SK-N-SH (cell line): ENCODE data around the gene UBL7. TPM values are rescaled to one million over a fixed set of nuclear protein-coding genes. Genes with fewer than 3 reads are reported as not detected.
"Not testable (repeated sequence)": the region's sequence is repeated elsewhere in the genome, so short reads cannot be mapped to it uniquely, and the experiment has no call there.

Source experiments
- CTCF ChIA-PET: fragments of 300-600, 350-600 bp; formaldehyde crosslinking; extraction: SDS; loops from one replicate; lab custom pipeline; 2021; lab: Yijun Ruan, JAX
- POLR2A ChIA-PET: fragments of 350-600 bp; sonication (Branson Sonifier 250); formaldehyde crosslinking; extraction: SDS; loops from one replicate; lab custom pipeline; 2020; ENCODE audit warnings: antibody characterized with exemption, inconsistent platforms; lab: Yijun Ruan, JAX
- DNase-seq: peaks from one replicate; pipeline ENCODE4 v3.0.0; 2012
- H2AFZ ChIP-seq: fragments of 200-600 bp; sonication (generic); 2 replicates; pipeline ENCODE4 v1.8.1; 2016; ENCODE audit warnings: antibody characterized with exemption, mild to moderate bottlenecking, low read depth
- H3F3A ChIP-seq: fragments of 200-600 bp; sonication (generic); replicated peaks from 2 replicates; pipeline ENCODE3; 2016; ENCODE audit warnings: antibody characterized with exemption, mild to moderate bottlenecking; ENCODE audit not compliant: insufficient read depth
- H3K27ac ChIP-seq, 2 experiments: fragments of 200-500 bp in 1 of 2; fragments of 200-600 bp in 1 of 2; sonication (Bioruptor generic) in 1 of 2; sonication (generic), shearing (Covaris generic) in 1 of 2; 2 replicates each; pipeline versions ENCODE4 v1.5.1 to v1.6.1; 2014 to 2016; ENCODE audit warnings: low read depth in 2 of 2, inconsistent platforms in 1 of 2, low read length in 1 of 2, mild to moderate bottlenecking in 1 of 2, mixed read lengths in 1 of 2
- H3K27me3 ChIP-seq: fragments of 200-600 bp; sonication (generic), shearing (Covaris generic); 2 replicates; pipeline ENCODE4 v1.6.1; 2016; ENCODE audit warnings: mixed run types; ENCODE audit not compliant: insufficient read depth
- H3K36me3 ChIP-seq, 2 experiments: fragments of 200-500 bp in 1 of 2; fragments of 200-600 bp in 1 of 2; sonication (Bioruptor generic) in 1 of 2; sonication (generic) in 1 of 2; replicated peaks in 1 of 2; 2 replicates each; pipeline versions ENCODE3 to v1.5.1; 2014 to 2016; ENCODE audit warnings: low read length in 1 of 2, mild to moderate bottlenecking in 1 of 2; ENCODE audit not compliant: insufficient read depth in 2 of 2, control insufficient read depth in 1 of 2
- H3K4me1 ChIP-seq, 2 experiments: fragments of 200-500 bp in 1 of 2; fragments of 200-600 bp in 1 of 2; sonication (Bioruptor generic) in 1 of 2; sonication (generic), shearing (Covaris generic) in 1 of 2; 2 replicates each; pipeline versions ENCODE4 v1.5.1 to v1.6.1; 2014 to 2016; ENCODE audit warnings: low read depth in 1 of 2, low read length in 1 of 2, mixed run types in 1 of 2; ENCODE audit not compliant: insufficient read depth in 2 of 2, control insufficient read depth in 1 of 2
- H3K4me2 ChIP-seq: fragments of 200-600 bp; sonication (generic), shearing (Covaris generic); 2 replicates; pipeline ENCODE4 v1.6.1; 2017; ENCODE audit warnings: mixed run types
- H3K4me3 ChIP-seq, 2 experiments: fragments of 200-500 bp in 1 of 2; fragments of 200-600 bp in 1 of 2; sonication (Bioruptor generic) in 1 of 2; sonication (generic), shearing (Covaris generic) in 1 of 2; 2 replicates each; pipeline versions ENCODE4 v1.5.1 to v1.8.1; 2014 to 2016; ENCODE audit warnings: low read depth in 2 of 2, inconsistent platforms in 1 of 2, low read length in 1 of 2, mild to moderate bottlenecking in 1 of 2, mixed read lengths in 1 of 2, moderate library complexity in 1 of 2
- H3K79me2 ChIP-seq: fragments of 200-600 bp; sonication (generic); 2 replicates; pipeline ENCODE4 v1.8.1; 2017; ENCODE audit warnings: mild to moderate bottlenecking; ENCODE audit not compliant: insufficient read depth
- H3K9ac ChIP-seq: fragments of 200-600 bp; sonication (generic); 2 replicates; pipeline ENCODE4 v1.6.1; 2017; ENCODE audit warnings: mixed run types
- H3K9me2 ChIP-seq: fragments of 200-600 bp; sonication (generic); 2 replicates; pipeline ENCODE4 v1.6.1; 2017; ENCODE audit warnings: mixed run types
- H3K9me3 ChIP-seq: fragments of 200-600 bp; sonication (generic); 2 replicates; pipeline ENCODE4 v1.6.1; 2017; ENCODE audit warnings: mixed run types, mild to moderate bottlenecking, moderate library complexity
- H4K20me1 ChIP-seq: fragments of 200-600 bp; sonication (generic); 2 replicates; pipeline ENCODE4 v1.6.1; 2017; ENCODE audit warnings: mild to moderate bottlenecking, mixed run types; ENCODE audit not compliant: insufficient read depth
- FOSL2 ChIP-seq: IDR thresholded peaks from 2 replicates; pipeline ENCODE4 v1.4.0; 2012; ENCODE audit warnings: low read depth, mild to moderate bottlenecking, moderate library complexity, borderline replicate concordance
- FOXM1 ChIP-seq: IDR thresholded peaks from 2 replicates; pipeline ENCODE4 v1.4.0; 2012; ENCODE audit warnings: low read depth, mild to moderate bottlenecking
- MEF2A ChIP-seq: IDR thresholded peaks from 2 replicates; pipeline ENCODE4 v1.4.0; 2012; ENCODE audit warnings: low read depth, borderline replicate concordance
- NRF1 ChIP-seq: IDR thresholded peaks from 2 replicates; pipeline ENCODE4 v1.6.1; 2012; ENCODE audit warnings: low read depth, mild to moderate bottlenecking, low read length
- RCOR1 ChIP-seq: fragments of 150-350 bp; IDR thresholded peaks from 2 replicates; pipeline ENCODE4 v1.6.1; 2017; ENCODE audit warnings: antibody characterized with exemption, low read length
- RFX5 ChIP-seq: IDR thresholded peaks from 2 replicates; pipeline ENCODE4 v1.6.1; 2012; ENCODE audit warnings: mild to moderate bottlenecking, improper control_type of control experiment, low read length
- SMC3 ChIP-seq: IDR thresholded peaks from 2 replicates; pipeline ENCODE4 v1.6.1; 2012; ENCODE audit warnings: low read depth, low read length, improper control_type of control experiment
- YY1 ChIP-seq: IDR thresholded peaks from 2 replicates; pipeline ENCODE4 v1.4.0; 2012; ENCODE audit warnings: low read depth, mild to moderate bottlenecking
- WGBS: methylation state at CpG from one replicate; pipeline ENCODE4 v1.1.6; 2017; ENCODE audit warnings: low lambda C conversion rate; 5-methylcytosine and 5-hydroxymethylcytosine counted together
- polyA plus RNA-seq, 3 experiments: library from polyadenylated mRNA; depleted of rRNA; stranded (reverse); fragments of >200 nt; gene quantifications; 2 replicates each; pipeline ENCODE4 v1.2.3, GENCODE V29; 2012
- TF ChIP-seq, protein P1 (sequence below): IDR thresholded peaks from 2 replicates; pipeline ENCODE4 v1.4.0; 2012; ENCODE audit warnings: low read depth, borderline replicate concordance
- TF ChIP-seq, protein P2 (sequence below): fragments of 200-600 bp; sonication (generic); IDR thresholded peaks from 2 replicates; pipeline ENCODE4 v1.6.1; 2017; ENCODE audit warnings: antibody characterized with exemption, mild to moderate bottlenecking, moderate library complexity
- TF ChIP-seq, protein P3 (sequence below): fragments of 150-350 bp; IDR thresholded peaks from 2 replicates; pipeline ENCODE4 v1.6.1; 2017; ENCODE audit warnings: antibody characterized with exemption, low read length, low read depth, borderline replicate concordance
- TF ChIP-seq, protein P4 (sequence below): fragments of 150-350 bp; IDR thresholded peaks from 2 replicates; pipeline ENCODE4 v1.6.1; 2016; ENCODE audit warnings: mild to moderate bottlenecking, low read depth, low read length
- TF ChIP-seq, protein P5 (sequence below): IDR thresholded peaks from 2 replicates; pipeline ENCODE4; 2012

The UBL7 gene
- polyA plus RNA-seq, 1 of the 3 experiments (the other 2 are of a cell fraction) = 81.1 TPM

DNA sequence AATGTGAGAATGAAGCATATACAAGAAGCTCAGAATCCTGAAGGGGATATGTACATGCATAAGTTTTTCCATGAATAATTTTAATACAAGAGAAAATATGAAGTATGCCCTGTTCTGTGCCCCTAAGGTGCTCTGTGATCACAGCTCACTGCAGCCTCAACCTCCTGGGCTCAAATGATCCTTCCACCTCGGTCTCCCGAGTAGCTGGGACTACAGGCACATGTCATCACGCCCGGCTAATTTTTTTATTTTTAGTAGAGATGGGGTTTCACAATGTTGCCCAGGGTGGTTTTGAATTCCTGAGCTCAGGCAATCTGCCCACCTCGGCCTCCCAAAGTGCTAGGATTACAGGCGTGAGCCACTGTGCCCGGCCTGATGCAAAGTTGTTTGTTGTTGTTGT lies 10.7 kb upstream of the UBL7 start:
- POLR2A ChIA-PET = interaction anchor here (0.7 to 1.0 kb wide), 2 partner anchors 11 to 29 kb away, joined by 3 to 5 read pairs; partner anchors contain the start of gene UBL7
- CTCF ChIA-PET = interaction anchor here (0.9 to 1.3 kb wide), 2 partner anchors 11 to 89 kb away, joined by 3 to 4 read pairs; no protein-coding TSS in a partner anchor

DNA sequence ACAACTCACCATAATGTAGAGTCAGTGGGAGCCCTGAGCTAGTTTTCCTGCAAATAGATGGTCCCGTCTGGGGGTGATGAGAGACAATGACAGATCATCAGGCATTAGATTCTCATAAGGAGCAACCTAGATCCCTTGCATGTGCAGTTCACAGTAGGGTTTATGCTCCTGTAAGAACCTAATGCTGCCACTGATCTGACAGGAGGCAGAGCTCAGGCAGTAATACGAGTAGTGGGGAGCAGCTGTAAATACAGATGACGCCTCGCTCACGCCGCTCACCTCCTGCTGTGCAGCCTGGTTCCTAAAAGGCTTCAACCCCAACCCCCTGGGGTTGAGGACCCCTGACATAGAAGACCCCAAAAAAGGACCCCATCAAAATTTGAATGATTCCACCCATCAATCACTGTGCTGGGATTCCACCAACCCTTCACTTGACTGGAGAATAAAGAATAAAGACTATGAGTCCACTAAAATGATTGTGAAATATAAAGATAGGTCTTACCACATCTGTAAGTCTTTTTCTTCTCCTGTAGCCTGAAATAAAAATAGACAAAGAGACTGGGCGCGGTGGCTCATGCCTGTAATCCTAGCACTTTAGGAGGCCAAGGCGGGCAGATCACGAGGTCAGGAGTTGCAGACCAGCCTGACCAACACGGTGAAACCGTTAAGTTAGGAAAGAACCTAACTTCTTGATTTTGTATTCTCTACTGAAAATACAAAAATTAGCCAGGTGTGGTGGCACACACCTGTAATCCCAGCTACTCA lies 9.9 kb upstream of the UBL7 start:
- WGBS = 94% methylated on average over 11 of the region's 12 CpGs
- Histone ChIP-seq H3K4me3 (no peak overlapping the region), H3K27ac (no peak overlapping the region), H3K36me3 (peaks cover 2 to 16% of the 10 kb centered on the region in 2 experiments), H4K20me1 (no peaks in the 10 kb centered on the region), H3K4me1 (no peaks in the 10 kb centered on the region), H3K79me2 (no peaks in the 10 kb centered on the region), H3F3A (no peaks in the 10 kb centered on the region), H3K27me3 (no peaks in the 10 kb centered on the region), H3K9me3 (no peaks in the 10 kb centered on the region), H3K9ac (no peak overlapping the region), H2AFZ (no peak overlapping the region), H3K4me2 (no peak overlapping the region), H3K9me2 (no peaks in the 10 kb centered on the region)
- no peak for TF ChIP-seq FOXM1
- TF ChIP-seq MEF2A = no peak
- TF ChIP-seq, protein P1, sequence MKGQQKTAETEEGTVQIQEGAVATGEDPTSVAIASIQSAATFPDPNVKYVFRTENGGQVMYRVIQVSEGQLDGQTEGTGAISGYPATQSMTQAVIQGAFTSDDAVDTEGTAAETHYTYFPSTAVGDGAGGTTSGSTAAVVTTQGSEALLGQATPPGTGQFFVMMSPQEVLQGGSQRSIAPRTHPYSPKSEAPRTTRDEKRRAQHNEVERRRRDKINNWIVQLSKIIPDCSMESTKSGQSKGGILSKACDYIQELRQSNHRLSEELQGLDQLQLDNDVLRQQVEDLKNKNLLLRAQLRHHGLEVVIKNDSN = no peak
- TF ChIP-seq, protein P2, sequence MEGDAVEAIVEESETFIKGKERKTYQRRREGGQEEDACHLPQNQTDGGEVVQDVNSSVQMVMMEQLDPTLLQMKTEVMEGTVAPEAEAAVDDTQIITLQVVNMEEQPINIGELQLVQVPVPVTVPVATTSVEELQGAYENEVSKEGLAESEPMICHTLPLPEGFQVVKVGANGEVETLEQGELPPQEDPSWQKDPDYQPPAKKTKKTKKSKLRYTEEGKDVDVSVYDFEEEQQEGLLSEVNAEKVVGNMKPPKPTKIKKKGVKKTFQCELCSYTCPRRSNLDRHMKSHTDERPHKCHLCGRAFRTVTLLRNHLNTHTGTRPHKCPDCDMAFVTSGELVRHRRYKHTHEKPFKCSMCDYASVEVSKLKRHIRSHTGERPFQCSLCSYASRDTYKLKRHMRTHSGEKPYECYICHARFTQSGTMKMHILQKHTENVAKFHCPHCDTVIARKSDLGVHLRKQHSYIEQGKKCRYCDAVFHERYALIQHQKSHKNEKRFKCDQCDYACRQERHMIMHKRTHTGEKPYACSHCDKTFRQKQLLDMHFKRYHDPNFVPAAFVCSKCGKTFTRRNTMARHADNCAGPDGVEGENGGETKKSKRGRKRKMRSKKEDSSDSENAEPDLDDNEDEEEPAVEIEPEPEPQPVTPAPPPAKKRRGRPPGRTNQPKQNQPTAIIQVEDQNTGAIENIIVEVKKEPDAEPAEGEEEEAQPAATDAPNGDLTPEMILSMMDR = no peak
- no peak for TF ChIP-seq FOSL2
- TF ChIP-seq NRF1 = no peak
- TF ChIP-seq RFX5 = no peak
- TF ChIP-seq YY1 = no peak
- TF ChIP-seq RCOR1 = no peak
- TF ChIP-seq, protein P3, sequence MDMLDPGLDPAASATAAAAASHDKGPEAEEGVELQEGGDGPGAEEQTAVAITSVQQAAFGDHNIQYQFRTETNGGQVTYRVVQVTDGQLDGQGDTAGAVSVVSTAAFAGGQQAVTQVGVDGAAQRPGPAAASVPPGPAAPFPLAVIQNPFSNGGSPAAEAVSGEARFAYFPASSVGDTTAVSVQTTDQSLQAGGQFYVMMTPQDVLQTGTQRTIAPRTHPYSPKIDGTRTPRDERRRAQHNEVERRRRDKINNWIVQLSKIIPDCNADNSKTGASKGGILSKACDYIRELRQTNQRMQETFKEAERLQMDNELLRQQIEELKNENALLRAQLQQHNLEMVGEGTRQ = no peak
- TF ChIP-seq, protein P4, sequence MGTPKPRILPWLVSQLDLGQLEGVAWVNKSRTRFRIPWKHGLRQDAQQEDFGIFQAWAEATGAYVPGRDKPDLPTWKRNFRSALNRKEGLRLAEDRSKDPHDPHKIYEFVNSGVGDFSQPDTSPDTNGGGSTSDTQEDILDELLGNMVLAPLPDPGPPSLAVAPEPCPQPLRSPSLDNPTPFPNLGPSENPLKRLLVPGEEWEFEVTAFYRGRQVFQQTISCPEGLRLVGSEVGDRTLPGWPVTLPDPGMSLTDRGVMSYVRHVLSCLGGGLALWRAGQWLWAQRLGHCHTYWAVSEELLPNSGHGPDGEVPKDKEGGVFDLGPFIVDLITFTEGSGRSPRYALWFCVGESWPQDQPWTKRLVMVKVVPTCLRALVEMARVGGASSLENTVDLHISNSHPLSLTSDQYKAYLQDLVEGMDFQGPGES = no peak
- TF ChIP-seq SMC3 = no peak
- TF ChIP-seq, protein P5, sequence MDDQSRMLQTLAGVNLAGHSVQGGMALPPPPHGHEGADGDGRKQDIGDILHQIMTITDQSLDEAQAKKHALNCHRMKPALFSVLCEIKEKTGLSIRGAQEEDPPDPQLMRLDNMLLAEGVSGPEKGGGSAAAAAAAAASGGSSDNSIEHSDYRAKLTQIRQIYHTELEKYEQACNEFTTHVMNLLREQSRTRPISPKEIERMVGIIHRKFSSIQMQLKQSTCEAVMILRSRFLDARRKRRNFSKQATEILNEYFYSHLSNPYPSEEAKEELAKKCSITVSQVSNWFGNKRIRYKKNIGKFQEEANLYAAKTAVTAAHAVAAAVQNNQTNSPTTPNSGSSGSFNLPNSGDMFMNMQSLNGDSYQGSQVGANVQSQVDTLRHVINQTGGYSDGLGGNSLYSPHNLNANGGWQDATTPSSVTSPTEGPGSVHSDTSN = no peak
- no peak for DNase-seq
- ChIA-PET CTCF (interaction anchor here (0.8 to 1.3 kb wide), 3 partner anchors 9 to 37 kb away, joined by 3 to 4 read pairs (median 3); no protein-coding TSS in a partner anchor), POLR2A (interaction anchor here (0.7 to 1.0 kb wide), 2 partner anchors 10 to 28 kb away, joined by 3 to 5 read pairs; partner anchors contain the start of gene UBL7)

More for the DNA sequence above, 10.7 kb upstream of the UBL7 start:
- H3K4me3 ChIP-seq, H3K4me2 ChIP-seq, H3F3A ChIP-seq, H3K27me3 ChIP-seq, H4K20me1 ChIP-seq, H3K36me3 ChIP-seq, H2AFZ ChIP-seq, DNase-seq, H3K27ac ChIP-seq, H3K9ac ChIP-seq, H3K9me2 ChIP-seq, H3K9me3 ChIP-seq, H3K4me1 ChIP-seq, H3K79me2 ChIP-seq: not testable (repeated sequence)
- WGBS = 96% methylated on average over 7 of the region's 7 CpGs
